NCI-H1092 treated with DMSO at 0.1 percent for 48 hours (cell line): Measurements from ENCODE around the gene C5orf34.
"Not testable (repeated sequence)": the region's sequence is repeated elsewhere in the genome, so short reads cannot be mapped to it uniquely, and the experiment has no call there.

ENCODE experiments used
- DNase-seq: peaks from one replicate; lab custom pipeline; 2025; lab: John Stamatoyannopoulos, UW

C5orf34 gene, protein sequence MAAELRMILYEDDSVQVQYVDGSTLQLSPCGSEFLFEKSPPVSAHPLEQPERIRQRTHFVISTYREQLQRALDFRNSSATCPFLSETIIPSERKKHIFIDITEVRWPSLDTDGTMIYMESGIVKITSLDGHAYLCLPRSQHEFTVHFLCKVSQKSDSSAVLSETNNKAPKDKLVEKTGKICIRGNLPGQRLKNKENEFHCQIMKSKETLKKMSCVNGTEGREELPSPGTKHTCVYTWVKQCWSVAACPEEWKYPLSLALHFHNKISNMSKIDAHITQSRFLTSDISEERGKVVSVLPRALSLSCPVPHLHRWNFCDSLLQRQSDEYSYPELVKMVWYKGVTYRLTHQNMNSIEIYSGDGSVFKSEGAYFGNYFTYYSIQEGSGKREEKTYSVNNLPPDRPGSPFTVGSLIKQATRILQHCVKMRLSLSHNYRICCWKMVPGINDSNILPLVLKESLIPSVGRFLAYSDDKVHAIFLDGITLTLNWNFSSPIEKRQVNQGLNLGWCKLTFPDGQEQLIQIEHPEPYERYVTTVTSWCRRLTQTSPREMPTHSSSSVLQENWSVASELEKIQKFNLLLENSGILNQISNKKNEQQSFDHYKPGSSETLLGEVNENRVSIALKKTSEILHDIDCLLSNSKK

DNA sequence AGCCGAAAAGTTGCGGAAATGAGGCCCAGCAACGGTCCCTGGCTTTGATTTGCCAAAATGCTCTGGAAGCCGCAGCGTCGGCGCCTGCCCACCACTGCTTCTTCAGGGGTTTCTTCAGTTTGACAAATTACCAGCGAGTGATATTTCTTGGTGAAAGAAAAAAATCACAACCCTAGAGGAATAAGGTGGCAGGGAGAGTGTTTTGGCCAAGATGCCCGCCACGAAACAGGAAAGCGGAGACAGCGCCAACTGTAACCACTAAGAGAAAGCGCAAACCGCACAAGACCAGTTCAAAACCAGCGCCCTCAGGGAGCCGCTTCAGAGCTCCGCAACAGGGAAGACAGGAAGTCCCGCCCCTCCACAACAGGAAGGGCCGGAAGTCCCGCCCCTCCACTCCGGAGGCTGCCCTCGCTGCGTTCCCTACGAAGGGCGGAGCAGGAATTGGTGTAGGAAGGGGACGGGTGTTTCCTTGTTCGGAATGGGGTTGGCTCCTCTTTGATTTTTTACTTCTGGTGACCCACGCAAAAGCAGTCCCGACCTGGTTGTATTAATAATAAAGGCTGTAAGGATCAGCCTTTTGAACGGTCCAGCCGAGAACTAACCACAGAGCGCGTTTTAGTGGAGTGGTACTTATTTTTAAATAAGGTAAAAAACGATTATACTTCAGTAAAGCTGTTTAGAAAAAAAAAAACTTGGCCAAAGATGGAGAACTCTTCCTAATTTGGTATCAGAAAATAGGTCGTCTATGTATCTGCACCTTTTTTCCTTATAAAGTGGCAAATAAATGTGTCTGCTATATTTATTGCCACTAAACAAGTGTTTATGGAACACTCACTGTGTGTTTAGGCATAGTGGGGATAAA lies at the start of gene C5orf34:
TSS of gene C5orf34 (minus strand) at position 333 of the 862 bp plus-strand sequence. CDS start 5,809 bp downstream, outside the sequence.
- DNase-seq, result peak; percentile 97

DNA sequence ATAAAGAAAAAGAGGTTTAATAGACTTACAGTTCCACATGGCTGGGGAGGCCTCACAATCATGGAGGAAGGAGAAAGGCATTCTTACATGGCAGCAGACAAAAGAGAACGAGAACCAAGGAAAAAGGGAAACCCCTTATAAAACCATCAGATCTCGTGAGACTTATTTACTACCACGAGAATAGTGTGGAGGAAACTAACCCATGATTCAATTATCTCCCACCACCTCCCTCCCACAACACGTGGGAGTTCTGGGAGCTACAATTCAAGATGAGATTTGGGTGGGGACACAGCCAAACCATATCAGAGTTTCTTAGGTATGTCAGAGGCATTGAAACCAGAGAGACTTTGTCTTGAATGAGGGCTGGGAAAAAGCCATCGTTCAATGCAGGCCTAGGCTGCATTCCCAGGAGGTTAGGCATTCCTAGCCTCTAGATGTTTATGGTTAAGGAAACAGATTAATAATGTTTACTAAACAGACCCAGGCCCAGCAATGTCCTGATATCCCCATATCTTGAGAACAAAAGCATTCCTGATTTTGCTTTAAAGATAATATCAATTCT lies 49.4 kb upstream of the C5orf34 start:
- no peak for DNase-seq

DNA sequence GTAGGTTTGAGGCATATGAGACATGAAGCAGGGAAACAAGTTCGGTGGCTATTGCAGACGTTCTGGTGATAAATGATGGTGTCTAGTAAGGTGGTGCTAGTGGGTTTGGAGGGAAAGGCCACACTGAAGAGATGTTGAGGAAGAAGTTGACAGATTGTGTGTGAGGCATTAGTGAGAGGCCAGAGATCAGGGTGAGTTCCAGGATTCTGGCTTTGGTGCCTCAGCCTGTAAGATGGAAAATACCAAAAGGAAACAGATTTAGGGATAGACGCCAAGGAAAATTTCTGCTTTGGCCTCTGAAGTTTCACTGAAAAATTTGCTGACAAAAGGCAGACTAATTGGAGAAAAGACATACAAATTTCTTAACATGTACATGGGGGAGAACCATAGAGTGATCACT lies 48.4 kb upstream of the C5orf34 start:
- no peak for DNase-seq

DNA sequence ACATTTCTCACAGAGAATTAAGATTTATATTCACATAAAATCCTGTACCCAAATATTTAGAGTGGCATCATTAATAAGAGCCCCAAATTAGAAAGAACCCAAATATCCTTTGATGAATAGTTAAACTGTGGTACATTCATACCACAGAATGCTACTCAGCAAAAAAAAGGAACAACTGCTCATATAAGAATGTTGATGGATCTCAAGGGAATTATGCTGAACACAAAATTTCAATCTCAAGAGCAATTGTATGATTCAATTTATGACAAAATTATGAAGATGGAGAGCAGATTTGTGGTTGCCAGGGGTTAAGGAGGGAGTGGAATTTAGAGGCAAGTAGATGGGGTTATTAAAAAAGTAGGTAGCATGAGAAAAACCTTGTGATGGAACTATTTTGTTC lies 46.4 kb upstream of the C5orf34 start:
- no peak for DNase-seq

DNA sequence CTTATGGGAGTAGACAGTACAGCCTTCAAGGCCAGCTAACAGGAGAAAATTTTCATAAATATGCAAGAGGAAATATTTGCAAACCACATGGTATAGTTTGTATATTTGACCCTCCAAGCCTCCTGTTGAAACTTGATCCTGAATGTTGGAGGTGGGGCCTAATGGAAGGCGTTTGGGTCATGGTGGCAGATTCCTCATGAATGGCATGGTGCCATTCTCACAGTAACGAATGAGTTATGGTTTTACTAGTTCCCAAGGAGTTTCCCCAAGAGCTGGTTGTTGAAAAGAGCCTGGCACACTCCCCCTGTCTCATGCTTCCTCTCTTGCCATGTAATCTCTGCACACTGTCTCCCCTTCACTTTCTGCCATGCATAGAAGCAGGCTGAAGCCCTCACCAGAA lies 45.2 kb upstream of the C5orf34 start:
- no peak for DNase-seq

DNA sequence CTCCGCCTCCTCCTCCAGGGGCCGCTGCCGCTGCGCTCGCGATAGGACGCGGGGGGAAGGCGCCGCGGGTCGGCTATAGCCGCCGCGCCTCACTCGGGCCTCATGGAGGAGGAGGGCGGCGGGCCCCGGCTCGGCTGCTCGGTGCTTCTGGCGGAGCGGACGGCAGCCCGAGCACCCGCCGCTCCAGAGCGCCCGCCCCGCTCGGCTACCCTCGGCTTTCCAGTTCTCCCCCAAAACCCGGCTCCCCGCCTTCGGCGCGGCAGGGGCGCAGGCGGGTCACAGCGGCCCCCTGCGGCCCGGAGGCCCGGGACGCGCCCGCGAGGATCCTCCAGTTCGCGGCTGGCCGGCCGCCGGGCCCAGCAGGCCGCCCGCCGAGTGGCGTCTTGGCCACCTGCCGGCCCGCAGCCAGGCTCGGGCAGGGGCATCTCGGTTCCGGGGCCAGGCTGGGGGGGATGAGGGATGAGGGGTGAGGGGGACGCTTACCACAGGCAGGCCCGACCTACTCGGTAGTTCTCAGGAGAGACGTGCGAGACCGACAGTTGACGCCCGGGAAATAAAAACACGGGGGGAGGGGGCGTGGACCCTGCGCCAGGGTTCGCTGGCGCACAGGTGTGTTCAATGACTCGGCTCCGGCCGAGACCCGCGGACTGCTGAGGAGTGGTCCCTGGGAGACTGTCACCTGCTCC lies 42.1 kb upstream of the C5orf34 start, which contains the start of gene PAIP1:
TSS of gene PAIP1 (minus strand) at position 221 of the 686 bp plus-strand sequence. CDS start 231 bp downstream, outside the sequence.
- peak; percentile 86 for DNase-seq

DNA sequence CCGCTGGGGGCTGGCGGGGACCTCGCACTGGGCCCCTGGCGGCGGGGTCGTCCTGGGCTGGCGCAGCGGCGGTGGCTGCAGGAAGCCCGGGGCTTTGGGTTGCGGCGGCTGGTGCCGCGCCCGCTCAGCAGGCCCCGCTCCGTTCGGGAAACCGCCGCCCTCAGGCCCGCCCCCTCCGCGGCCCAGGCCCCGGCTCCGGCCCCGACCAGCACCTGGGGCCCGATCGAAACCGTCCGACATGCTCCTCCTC lies 41.6 kb upstream of the C5orf34 start:
- DNase-seq, result not testable (repeated sequence)

DNA sequence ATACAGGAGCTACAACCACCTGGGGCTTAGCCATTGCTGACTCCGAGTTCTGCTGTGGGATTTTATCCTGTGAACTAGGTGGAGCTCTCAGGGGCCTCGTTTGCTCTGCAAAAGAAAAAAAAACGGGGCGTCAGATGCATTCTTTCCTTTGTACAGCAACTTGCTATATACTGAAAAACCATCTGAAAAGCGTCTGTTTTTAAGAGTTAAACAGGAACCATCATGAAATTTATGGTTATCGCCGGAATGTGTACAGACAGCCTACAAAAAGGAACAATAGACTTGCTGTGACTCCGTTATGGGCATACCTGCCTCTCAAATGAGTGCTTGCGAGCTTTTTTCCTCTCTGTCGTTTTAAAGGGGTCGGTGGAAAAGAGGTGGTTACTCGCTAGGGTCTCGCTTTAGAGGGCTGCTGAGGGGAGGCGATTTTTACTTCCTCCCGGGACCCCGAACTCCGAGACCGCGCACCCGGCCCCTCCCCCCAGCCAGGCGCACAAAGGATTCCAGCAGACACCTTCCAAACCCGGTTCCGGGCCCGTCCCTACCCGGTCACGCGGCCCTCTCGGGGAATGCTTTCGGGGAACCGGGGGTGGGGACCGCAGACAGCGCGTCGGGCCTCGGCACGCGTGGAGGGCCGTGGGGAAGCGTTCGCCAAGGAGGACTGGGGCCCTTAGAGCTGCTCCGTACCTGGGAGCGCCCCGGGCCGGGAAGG lies 41.1 kb upstream of the C5orf34 start:
- peak; percentile 47 for DNase-seq

DNA sequence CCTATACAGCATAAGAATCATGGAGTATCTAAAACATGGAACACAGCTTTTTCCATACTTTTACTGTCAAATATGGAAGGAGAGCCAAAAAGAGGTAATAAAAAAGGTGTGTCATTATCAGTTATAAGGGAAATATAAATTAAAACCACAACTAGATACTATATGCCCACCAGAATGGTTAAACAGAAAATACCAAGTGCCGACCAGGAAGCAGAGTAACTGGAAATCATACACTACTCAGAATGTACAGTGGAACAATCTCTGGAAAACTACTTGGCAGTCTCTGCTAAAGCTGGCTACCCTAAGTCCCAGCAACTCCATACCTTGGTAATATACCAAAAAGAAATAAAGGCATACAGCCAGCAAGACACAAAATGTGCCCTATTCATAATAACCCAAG lies 39.5 kb upstream of the C5orf34 start:
- no peak for DNase-seq

DNA sequence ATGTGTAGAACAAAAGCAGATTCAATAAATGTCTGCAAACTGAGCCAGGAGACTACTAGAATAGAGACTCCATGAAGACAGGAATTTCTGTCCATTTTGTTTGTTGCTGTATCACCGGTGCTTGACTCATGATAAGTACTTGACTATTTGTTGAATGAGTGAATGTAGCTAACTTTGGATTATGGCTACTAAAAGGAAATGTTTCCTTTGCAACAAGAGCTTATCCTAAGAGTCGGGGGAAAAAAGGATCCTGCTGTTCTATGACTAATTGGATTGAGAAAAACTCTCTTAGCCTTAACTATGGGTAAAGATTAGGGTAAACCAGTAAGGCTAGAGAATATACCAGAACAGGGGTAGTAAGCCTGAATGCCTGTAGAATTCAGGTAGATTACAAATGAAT lies 38.4 kb upstream of the C5orf34 start:
- no peak for DNase-seq

DNA sequence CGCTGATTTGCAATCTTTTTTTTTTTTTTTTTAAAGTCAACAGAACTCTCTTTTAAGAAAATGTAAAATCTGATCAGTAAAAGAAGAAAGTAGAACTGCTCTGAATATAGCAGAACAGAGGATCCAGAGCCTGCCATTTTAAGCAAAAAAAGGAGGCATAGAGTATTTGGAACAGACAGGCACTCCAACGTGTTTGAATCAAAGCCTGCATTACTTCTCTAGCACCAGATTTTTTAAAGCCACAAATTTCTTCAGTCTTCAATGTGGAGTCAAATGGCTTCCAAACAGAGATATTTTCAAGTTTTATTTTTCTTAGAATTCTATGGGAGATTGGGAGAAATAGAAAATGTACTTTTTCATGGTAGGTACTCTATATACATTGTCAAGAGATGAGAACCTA lies 36.8 kb upstream of the C5orf34 start:
- no peak for DNase-seq

DNA sequence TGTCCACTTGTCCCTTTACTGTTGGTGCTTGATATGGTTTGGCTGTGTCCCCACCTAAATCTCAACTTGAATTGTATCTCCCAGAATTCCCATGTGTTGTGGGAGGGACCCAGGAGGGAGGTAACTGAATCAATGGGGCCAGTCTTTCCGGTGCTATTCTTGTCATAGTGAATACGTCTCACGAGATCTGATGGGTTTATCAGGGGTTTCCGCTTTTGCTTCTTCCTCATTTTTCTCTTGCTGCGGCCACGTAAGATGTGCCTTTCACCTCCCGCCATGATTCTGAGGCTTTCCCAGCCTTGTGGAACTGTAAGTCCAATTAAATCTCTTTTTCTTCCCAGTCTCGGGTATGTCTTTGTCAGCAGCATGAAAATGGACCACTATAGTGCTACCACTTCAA lies 34.3 kb upstream of the C5orf34 start:
- not testable (repeated sequence) for DNase-seq

DNA sequence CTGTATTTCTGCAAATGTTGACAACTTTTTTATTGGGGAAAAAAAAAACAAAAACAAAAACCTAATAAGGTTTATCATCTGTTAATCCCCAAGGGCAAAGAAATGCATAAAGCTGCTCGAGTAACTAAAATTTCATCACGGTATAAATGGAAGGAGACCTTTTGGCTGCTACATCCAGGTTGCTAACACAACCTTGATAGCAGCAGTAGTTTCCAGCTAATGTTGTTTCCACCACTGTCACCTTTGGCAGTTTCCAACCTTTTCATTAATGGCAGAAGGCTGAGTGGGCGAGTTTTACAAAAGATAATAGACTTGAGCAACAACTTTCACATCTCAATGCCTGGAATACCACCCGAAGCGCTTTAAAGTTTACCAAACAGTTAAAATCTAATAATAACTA lies 33.4 kb upstream of the C5orf34 start:
- DNase-seq, result no peak

DNA sequence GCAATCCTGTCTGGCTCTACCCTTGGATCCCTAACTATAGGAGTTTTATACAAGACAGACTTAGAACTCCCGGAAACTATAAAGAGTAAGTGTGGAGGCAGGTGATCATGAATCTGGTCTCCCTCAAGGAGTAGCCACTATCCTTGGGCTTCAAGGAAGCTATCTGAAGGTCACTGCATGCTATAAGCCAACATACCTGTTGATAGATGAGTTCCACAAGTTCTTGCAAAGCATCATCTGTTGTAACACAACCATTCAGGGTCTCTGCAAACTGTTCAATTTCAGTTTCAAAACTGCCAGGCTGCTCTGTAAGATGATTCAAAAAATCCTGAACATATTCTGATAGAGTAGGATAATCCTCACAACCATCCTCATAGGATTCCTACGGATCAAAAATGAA lies 32.6 kb upstream of the C5orf34 start:
- no peak for DNase-seq

DNA sequence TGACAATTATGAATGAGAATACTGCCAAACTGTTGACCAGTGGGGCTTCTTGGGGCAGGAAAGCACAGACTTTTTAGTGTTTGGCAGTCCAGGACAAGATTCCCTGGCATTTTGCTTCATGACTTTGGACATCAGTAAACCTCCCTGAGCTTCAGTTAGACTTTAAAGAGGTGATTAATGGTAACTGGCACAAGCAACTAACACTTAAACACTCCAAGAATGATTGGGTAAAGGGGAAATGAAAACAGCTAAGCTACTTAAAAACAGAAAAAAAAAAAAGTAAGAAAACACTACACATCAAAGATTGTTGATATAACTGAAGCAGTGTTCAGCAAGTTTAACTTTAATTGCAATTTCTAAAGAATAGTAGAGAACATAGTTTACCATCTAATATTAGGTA lies 28.5 kb upstream of the C5orf34 start:
- DNase-seq, result no peak

DNA sequence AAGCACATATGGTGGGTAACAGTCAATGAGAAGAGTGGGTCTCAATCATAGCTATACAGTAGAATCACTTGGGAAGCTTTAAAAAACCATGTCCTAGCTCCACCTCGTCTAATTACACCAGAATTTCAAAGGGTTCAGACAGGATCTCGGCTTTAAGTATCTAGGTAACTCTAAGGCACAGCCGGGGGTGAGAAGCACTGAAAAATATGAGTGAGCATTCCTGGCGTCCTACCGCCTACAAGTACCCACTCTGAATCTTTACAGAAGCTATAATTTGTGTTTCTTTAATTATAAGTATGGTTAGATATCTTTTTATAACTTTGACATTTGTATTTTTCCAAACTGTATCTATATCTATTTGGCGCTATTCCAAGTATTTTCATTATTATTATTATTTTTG lies 25.8 kb upstream of the C5orf34 start:
- DNase-seq, result no peak

DNA sequence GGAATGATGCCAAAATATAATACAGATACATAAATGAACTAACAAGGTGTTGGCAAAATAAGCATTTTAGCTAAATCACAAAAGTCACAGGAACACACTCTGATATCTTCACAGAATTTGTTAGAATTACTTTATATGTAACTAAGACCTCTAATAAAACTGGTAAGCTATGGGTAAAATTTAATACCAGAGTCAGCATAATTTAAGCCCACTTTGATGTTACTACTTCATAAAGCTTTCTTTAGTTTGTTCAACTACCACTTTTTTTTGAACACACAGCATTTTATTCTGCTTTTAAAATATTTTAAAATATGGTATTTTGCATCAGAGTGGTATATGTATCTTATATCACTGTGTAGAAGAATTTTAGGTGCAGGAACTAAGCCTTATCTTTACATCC lies 22.0 kb upstream of the C5orf34 start:
- DNase-seq, result no peak

DNA sequence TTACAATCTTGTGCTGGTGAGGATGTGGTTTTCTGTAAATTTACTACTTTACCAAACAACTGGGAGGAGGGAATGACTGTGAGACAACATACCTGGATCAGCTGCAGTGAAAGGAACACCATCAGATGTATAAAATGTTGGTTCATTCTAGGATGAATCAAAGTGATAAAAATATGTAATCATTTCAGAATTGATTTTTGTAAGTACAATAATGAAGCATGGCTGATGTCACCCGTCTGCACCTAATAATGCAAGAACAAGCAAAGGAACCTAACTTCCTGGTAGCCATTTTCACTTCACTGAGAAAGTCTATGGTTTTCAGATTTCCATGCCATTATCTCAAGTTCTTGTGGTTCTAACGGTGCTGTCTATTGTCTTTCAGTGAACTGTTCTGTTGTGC lies 18.7 kb upstream of the C5orf34 start:
- DNase-seq, result no peak

DNA sequence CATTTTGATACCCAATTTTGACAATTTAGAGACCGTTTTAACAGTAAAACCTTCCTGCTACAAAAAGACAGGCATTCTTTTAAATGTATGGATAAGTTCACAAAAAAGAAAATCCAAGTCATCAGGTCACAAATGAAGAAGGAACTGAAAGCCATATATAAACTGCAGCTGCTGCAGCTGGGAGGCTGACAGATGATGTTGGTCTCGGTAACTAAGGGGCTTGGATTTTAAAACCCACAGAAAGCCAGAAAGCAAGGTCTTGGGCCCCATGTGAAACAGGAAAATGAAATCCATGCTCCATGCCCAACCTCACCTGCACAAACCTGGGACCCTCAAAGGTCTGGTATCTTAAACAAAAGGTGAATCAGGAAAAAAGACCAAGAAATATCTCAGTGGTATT lies 15.7 kb upstream of the C5orf34 start:
- DNase-seq, result no peak

DNA sequence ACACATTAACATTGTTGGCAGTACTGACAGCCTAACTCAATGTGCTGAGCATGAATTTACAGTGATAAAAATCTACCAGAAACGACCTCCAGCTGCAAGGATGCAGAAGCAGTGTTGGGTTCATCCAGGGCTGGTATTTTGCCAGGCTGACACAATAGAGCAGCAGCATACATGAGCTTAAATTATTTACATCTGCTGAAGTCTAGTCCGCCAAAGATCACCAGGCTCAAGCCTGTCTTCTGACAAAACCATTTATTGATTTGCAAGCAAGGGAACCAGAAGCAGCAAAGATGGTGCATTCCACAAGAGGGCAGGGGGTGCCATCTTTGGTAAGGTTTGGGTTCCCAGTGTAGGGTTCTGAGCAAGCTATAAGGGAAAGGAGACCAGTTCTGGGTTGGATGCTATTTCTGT lies 8.7 kb upstream of the C5orf34 start:
- no peak for DNase-seq

DNA sequence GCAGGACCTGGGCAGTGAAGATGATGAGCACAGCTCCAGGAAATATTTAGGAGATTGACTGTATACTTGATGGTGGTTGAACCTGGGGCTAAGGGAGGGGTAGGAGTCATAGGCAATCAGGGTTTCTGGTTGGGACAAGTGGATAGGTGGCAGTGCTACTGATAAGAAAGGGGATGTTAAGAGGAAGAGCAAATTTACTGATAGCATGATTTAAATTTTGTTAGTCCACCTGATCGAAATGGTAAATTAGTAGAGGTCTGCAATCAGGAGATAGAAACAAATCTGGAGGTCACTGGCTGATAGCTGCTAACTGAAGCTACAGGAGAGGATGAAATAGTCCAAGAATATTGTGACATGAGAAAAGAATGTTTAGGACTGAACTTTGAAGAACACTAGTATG lies 5.7 kb upstream of the C5orf34 start:
- DNase-seq, result no peak
